Mucosa of descending colon (tissue), 3 donors: ENCODE data around the gene BCCIP. TPM values are rescaled to one million over a fixed set of nuclear protein-coding genes. Genes with fewer than 3 reads are reported as not detected.

Source experiments
- ATAC-seq: fragments of 200-7000 bp; cut with Tn5 transposase; one replicate; pipeline ENCODE4 v1.9.1; 2020; ENCODE audit warnings: mild to moderate bottlenecking, moderate library complexity
- DNase-seq, 3 donors: peaks; one replicate each; pipeline ENCODE4 v3.0.0-alpha.2; 2020
- H3K36me3 ChIP-seq: fragments of 200-600 bp; one replicate; pipeline ENCODE4 v1.8.0; 2021; ENCODE audit warnings: low read depth, mild to moderate bottlenecking
- H3K4me1 ChIP-seq: fragments of 200-600 bp; one replicate; pipeline ENCODE4 v1.8.0; 2021; ENCODE audit warnings: low read depth, mild to moderate bottlenecking
- H3K4me3 ChIP-seq: fragments of 200-600 bp; one replicate; pipeline ENCODE4 v1.8.0; 2021; ENCODE audit warnings: mild to moderate bottlenecking
- H3K9me3 ChIP-seq: fragments of 200-600 bp; one replicate; pipeline ENCODE4 v1.8.0; 2021; ENCODE audit warnings: mild to moderate bottlenecking
- CTCF ChIP-seq: fragments of 200-600 bp; IDR thresholded peaks from one replicate; pipeline ENCODE4 v1.8.0; 2022; ENCODE audit warnings: antibody characterized with exemption, mild to moderate bottlenecking
- intact Hi-C, 2 donors: fragments of 100-400 bp; cut with DNase I in 1 of 2; cut with micrococcal nuclease in 1 of 2; formaldehyde crosslinking; loops; one replicate each; pipeline versions ENCODE4 v1.11.0 to v1.11.1; 2022; cut with DNase I, micrococcal nuclease
- total RNA-seq, 3 donors: library from RNA; stranded (reverse); fragmentation: NEBNext Ultra II Directional in 2 of 3; extraction: Animal tissue kit (Norgen Biotek cat#: 25700) in 2 of 3; gene quantifications; one replicate each; pipeline versions ENCODE4 v1.2.1 to v1.2.4, GENCODE V29; 2021 to 2023
- donor health status: DM: no; HTN: no; CAD: no; lungs with moderate emphysema.
- donor health status: DM: no; HTN: no; CAD: no.
- donor health status: DM: no; HTN: yes; CAD: no.

BCCIP gene
- total RNA-seq, 3 donors from 2014 or later = 30.7 to 48.2 (median 41.1) TPM

DNA sequence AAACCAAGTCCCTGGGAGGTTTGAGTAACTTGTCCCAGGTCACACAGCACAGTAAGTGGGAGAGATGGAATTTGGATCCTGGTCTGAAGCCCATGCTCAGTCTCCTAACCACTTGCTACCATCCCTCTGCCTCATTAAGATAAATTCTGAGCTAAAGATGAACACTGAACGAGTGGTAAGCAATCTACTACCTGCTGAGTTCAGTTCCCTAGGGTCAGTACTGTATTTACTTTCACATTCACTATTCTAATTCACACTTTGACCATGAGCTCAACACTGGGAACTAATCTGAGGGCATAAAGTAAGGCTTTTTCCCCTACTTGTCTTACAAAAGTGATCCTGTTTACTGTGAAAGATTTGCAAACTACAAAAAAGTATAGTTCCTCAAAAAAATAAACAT is 2.6 kb upstream of the BCCIP start:
- ATAC-seq = no peak
- H3K4me1 ChIP-seq = peaks cover 16% of the 10 kb centered on the region
- TF ChIP-seq CTCF = no peak
- no peak overlapping the region for H3K4me3 ChIP-seq
- no peaks in the 10 kb centered on the region for H3K36me3 ChIP-seq
- intact Hi-C loops = no loop called here
- no peaks in the 10 kb centered on the region for H3K9me3 ChIP-seq
- DNase-seq = no peak

DNA sequence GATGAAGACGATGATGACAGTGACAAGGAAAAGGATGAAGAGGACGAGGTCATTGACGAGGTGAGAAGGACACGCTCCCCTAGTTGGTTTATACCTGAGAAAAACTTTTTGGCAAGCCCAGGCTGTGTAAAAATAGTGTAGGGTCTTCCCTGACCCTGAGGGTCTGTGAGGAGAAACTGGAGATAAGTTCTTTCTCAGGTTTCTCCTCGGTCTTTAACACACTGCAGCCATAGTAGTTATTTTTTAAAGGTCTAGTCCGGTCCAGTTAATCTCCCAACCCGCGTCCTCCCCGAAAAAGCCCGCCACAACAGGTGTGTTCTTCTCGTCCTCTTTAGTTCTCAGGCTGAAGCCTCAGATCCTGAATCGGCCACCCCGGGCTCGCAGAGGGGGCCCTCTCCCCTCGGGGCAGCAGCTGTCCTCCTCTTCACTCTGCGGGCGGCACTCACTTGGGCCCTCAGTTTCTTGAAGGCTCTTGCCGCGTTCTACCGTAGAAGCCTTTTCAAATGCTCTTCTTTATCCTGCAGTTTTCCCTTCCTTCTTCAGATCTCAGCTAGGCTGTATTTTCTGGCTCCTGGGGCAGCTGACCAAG is 411 bp downstream of the BCCIP start:
- intact Hi-C loops = no loop called here
- H3K4me3 ChIP-seq = peak overlapping the region; percentile 97
- ATAC-seq = no peak
- no peaks in the 10 kb centered on the region for H3K9me3 ChIP-seq
- TF ChIP-seq CTCF = no peak
- H3K4me1 ChIP-seq = peaks cover 16% of the 10 kb centered on the region
- peak in 2 of 3 donors; percentile 19 to 31 for DNase-seq
- no peaks in the 10 kb centered on the region for H3K36me3 ChIP-seq

- H3K4me1 ChIP-seq = peaks cover 16% of the 10 kb centered on the region
- TF ChIP-seq CTCF = no peak
- DNase-seq = no peak
- no peaks in the 10 kb centered on the region for H3K36me3 ChIP-seq
- no peaks in the 10 kb centered on the region for H3K9me3 ChIP-seq
- no peak for ATAC-seq
- intact Hi-C loops = no loop called here
- no peak overlapping the region for H3K4me3 ChIP-seq
These were observed 1.4 kb downstream of the BCCIP start for GRCh38 chr10:125824736-125825135.

- no peak for DNase-seq
- no peak for TF ChIP-seq CTCF
- Histone ChIP-seq H3K36me3 (peaks cover 6% of the 10 kb centered on the region), H3K4me3 (no peak overlapping the region), H3K9me3 (no peaks in the 10 kb centered on the region), H3K4me1 (peaks cover 16% of the 10 kb centered on the region)
- intact Hi-C loops = no loop called here
- ATAC-seq = no peak
These were observed 3.8 kb downstream of the BCCIP start for GRCh38 chr10:125827133-125827532.

DNA sequence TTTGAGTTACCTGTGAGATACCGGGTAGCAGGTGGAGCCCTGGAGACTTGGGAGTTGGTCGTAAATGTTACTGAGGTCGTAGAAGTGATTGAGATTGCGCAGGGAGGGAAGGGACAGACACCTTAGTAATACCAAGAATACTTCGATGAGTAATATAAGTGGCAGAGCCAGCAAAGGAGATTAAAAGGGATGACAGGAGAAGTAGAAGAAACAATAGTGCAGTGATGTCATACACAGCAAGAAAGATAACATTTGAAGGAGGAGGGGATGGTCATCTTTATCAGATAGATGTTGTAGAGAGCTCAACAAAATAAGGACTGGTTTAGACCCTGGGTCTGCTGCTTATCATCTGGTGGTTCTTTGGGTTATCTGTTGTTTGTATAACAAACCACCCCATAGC is 5.0 kb downstream of the BCCIP start:
- no peak for TF ChIP-seq CTCF
- Histone ChIP-seq H3K4me3 (no peak overlapping the region), H3K36me3 (peaks cover 6% of the 10 kb centered on the region)

DNA sequence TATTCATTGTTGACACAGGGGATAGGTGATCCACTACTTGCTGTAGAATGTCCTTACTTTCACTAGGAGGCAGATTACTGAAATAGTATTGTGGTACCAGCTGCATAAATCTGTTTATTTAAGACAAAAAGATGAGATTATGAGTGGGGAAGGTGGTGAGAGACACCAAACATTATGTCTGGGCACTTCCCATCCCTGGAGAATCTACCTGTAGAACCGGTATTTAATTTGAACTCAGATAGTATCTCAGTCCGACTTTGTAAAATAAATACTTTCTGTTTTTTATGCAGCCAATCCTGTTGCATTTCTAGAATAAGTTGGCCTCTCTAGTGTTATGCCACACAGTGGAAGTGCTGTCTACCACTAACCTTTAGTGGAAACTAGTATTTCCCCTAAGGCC is 13.4 kb downstream of the BCCIP start:
- intact Hi-C loops = no loop called here
- ATAC-seq (no peak), DNase-seq (no peak)
- no peaks in the 10 kb centered on the region for H3K4me1 ChIP-seq
- TF ChIP-seq CTCF = no peak
- no peaks in the 10 kb centered on the region for H3K9me3 ChIP-seq
- no peak overlapping the region for H3K4me3 ChIP-seq
- H3K36me3 ChIP-seq = peaks cover 9% of the 10 kb centered on the region

More for the DNA sequence above, 5.0 kb downstream of the BCCIP start:
- H3K4me1 ChIP-seq = peaks cover 16% of the 10 kb centered on the region
- ATAC-seq (no peak), DNase-seq (no peak)
- H3K9me3 ChIP-seq = no peaks in the 10 kb centered on the region
- intact Hi-C loops = no loop called here
